LHCN-M2 (cell line): ENCODE measurements around the gene RHOA. TPM values are rescaled to one million over a fixed set of nuclear protein-coding genes. Genes with fewer than 3 reads are reported as not detected.

Experiments
- DNase-seq: peaks from one replicate; pipeline ENCODE4 v3.0.0-alpha.2; 2012; ENCODE audit warnings: low read depth
- polyA plus RNA-seq: library from polyadenylated mRNA; unstranded; fragments of >200 nt; gene quantifications from one replicate; pipeline ENCODE4 v1.2.1, GENCODE V29; 2012; ENCODE audit warnings: missing spikeins
- total RNA-seq: library from RNA; depleted of rRNA; stranded (reverse); fragments of >200 nt; gene quantifications from 2 replicates; pipeline ENCODE4 v1.2.3, GENCODE V29; 2014; rRNA removed

Gene RHOA
- total RNA-seq, result 706 and 885 TPM in 2 replicates
- 747 TPM for polyA plus RNA-seq

DNA sequence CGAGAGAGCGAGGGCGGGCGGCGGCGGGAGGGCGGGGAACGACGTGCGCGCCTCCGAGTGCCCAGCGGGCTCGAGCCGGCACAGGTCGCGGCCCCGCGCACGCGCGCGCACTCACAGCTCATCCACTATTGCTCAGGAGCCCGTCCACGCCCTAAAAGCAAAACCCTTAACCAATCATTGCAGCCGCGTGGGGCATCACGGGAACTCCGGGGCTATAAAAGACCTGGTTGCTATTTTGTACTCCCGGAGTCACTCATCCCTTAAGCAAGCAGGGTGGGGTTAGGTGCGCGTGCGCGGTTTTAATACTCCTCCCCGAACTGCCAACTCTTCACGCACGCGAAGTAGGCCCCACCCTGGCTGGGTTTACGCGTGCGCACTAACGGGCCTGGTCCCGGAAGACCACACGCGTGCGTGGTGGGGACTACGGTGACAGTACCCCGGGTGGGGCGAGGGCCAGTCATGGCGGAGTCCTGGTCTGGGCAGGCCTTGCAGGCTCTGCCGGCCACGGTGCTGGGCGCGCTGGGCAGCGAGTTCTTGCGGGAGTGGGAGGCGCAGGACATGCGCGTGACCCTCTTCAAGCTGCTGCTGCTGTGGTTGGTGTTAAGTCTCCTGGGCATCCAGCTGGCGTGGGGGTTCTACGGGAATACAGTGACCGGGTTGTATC lies at the start of gene RHOA, which contains the start of gene TCTA:
TSS of gene RHOA (minus strand) at position 9 of the 664 bp plus-strand sequence. CDS start 36,387 bp downstream, outside the sequence.
TSS of gene TCTA (plus strand) at position 456 of the 664 bp plus-strand sequence. CDS start at position 460, 4 bp downstream.
- peak; percentile 100 for DNase-seq

DNA sequence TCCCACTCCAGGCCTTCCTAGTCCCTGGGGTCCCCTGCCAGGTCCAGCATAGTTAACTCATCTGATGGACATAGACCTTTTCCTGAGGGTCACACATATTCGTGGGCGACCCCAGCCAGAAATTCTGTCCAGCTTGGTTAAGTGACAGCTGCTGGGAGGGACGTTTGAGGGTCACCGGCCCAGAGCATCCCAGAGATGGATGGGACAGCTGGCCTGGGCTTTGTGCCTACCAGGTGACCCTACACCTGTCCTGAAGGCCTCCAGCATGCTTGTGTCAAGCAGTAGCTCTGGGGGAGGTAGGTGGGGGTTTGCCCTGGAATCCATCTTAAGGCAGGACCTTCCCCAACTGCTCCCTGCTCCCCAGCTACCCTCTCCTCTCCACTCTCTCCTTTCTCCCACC lies 49.2 kb upstream of the RHOA start:
- no peak for DNase-seq

DNA sequence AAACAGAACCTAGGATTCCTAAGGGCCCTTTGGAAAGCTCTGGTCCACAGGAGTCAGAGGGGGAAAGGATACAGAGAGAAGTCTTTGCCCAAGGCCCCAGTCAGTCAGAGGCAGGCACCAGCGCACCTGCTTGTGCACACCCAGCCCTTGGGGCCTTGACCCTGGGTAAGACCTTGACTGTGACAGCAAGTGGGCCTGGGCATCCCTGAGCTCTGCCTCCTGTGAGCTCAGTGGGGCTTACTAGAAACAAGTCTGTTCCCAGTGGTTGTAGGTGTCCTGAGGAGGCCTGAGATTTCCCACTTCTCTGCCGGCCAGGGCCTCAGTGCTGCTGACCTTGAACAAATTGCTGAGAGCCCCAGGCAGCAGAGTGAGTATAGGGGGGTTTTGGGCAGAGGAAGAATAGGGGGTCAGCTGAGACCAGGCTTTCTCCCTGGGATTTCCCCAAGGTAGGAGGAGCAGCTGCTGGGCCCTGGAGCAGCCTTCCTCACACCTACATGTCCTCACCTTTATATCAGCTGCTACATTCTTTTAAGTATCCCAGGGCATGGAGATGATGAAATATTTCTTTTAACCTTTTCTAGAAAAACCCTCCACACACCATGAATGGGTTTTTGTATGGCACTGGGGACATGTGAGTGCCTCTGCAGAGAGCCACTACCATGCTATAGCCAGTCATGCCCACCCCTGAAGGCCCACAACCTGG lies 48.6 kb upstream of the RHOA start:
- no peak for DNase-seq

DNA sequence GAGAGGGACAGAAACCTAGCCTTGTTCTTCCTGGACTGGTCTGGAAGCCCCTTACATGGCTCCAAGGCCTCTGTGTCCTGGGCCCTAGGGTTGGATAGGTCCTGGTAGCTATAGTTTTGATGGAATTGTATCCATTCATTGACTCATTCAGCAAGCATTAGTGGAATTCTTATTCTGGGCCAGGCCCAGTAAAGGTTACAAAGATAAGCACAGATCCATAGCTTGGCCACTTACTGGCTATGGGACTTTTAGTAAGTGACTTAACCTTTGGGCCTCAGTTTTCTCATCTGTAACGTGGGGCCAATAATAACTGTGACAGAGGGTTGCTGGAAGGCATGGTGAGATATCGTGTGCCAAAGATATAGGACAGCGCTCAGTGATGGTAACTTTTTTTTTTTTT lies 44.7 kb upstream of the RHOA start:
- peak; percentile 33 for DNase-seq

GRCh38 chr3:49454898-49455681 lies 43.3 kb upstream of the RHOA start:
- peak; percentile 84 for DNase-seq

GRCh38 chr3:49454458-49454857 lies 42.7 kb upstream of the RHOA start:
- peak; percentile 49 for DNase-seq

DNA sequence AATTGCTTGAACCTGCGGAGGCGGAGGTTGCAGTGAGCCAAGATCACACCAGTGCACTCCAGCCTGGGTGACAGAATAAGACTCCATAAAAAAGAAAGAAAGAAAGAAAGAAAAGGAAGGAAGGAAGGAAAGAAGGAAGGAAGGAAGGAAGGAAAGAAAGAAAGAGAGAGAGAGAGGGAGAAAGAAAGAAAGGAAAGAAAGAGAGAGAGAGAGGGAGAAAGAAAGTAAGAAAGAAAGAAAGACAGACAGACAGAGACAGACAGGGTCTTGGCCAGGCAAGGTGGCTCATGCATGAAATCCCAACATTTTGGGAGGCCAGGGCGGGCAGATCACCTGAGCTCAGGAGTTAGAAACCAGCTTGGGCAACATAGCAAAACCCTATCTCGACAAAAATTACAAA lies 41.8 kb upstream of the RHOA start:
- DNase-seq, result no peak

DNA sequence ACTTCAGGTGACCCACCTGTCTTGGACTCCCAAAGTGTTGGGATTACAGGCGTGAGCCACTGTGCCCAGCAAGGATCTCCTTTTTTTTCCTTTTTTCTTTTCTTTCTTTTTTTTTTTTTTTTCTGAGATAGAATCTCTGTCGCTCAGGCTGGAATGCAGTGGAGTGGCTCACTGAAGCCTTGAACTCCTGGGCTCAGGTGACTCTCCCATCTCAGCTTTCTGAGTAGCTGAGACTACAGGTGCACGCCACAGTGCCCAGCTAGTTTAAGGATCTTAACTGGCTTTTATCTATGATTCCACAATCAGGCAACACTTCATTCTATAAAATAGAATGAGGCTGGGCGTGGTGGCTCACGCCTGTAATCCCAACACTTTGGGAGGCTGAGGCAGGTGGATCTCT lies 33.6 kb upstream of the RHOA start:
- DNase-seq, result no peak

- DNase-seq, result no peak
Observed at GRCh38 chr3:49434731-49435130, 23.0 kb upstream of the RHOA start.

- DNase-seq, result no peak
Observed at GRCh38 chr3:49428752-49429080, 16.9 kb upstream of the RHOA start.

GRCh38 chr3:49427586-49427985 lies 15.8 kb upstream of the RHOA start:
- DNase-seq, result no peak

DNA sequence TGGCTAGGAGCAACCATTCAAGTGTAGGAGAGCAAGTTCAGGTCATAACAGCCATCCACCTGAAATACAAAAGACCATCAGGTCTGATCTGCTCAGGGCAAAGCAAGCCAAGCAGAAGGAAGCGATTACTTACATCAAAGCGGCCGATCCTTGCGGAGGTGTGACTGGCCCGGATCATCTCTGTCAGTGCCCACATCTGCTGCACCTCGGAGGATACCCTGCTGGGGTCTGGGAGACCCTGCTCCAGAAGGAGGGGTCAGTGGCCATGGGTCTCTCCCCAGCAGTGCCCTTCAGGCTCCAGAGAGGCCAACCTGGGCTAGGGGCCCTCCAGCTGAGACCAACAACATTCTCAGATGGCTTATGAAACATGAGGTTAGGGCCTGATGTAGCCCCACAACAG lies 13.0 kb upstream of the RHOA start:
- DNase-seq, result no peak

GRCh38 chr3:49422379-49423248 lies 10.8 kb upstream of the RHOA start, which contains the start of gene AMT:
Gene AMT, minus strand, starts transcription at chr3:49422473. Its CDS starts 23 bp downstream, at chr3:49422450.
- DNase-seq, result no peak

GRCh38 chr3:49421890-49422378 lies 10.2 kb upstream of the RHOA start:
- no peak for DNase-seq

GRCh38 chr3:49417516-49418120 lies 5.8 kb upstream of the RHOA start:
- DNase-seq, result no peak

DNA sequence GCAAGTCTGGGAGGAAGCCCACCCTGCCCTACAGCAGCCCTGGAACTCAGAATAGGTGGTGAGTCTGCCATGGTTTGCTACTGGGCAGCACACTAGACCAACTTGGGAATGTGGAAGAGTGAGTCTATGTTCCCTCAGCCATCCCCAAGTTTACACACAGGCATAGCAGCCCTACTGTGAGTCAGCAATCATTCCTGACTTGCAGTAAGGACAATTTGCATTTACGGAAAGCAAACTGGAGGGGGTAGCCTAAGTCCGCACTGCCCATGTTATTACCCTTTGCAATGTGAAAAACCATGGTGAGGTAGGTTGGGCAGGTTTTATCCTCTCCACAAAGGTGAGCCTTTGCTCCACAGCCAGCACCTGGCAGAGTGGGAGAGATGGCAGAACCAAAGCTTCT lies 5.1 kb upstream of the RHOA start:
- no peak for DNase-seq

DNA sequence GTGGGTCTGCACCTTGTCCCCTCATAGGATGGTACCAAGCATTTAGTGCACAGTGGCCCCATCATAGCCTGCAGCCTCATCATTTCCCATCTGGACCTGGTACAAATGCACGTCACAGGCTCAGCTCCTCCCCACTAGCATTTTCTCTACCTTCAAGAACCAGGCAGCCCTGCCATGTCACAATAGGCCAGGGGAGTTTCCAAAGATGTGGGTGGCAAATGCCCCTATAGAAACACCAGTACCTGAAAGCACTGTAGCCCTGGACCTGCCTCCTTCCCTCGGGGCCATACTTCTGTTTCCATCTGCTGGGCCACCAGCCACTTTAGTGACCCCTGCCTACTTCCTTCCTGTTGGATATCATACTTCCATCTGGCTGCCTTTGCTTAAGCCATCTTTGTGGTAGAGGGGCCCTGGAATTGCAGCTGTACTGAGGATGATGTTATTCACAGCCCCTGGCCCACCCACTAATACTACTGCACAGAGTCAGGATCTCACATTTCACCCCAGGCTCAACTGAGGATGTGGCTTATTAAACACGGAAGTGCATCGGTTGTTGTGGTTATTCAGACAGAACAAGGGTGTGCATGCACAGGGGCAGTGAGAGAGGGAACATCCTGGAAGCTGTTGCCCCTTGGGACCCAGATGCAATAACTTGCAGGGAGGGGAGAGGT lies 4.3 kb upstream of the RHOA start:
- DNase-seq, result peak; percentile 65

DNA sequence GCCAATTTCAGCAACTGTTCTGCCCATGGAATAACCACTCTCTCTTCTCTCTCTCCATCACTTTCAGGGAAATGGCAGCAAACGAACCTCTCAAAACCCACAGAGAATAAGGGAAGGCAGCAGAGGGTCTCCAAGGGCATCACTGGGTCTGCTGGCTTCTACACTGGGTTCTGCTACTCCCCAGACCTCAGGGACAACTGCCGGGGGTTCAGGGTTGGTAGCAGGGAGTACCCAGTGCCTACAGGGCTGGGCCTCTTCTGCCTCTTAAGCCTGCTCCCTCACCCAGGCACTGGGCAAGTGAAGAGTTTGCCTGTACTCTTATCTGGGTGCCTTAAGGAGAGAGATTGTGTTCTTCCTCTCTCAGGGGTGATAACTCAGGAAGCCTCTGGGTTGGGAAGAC lies 3.0 kb upstream of the RHOA start:
- DNase-seq, result no peak

GRCh38 chr3:49413338-49413734 lies 1.6 kb upstream of the RHOA start:
- no peak for DNase-seq
